SIG-M5 treated with dmso at 0.1 percent for 504 hours (cell line): ENCODE measurements around the gene HRK.

ENCODE experiments used
- DNase-seq: peaks from one replicate; lab custom pipeline; 2025; ENCODE audit not compliant: unreplicated experiment; lab: John Stamatoyannopoulos, UW

The HRK gene

GRCh38 chr12:116881325-116881876 lies at the start of gene HRK:
TSS of gene HRK (minus strand) at chr12:116881441. CDS start at chr12:116881307, 134 bp downstream.
- DNase-seq, result no peak

GRCh38 chr12:116929885-116930284 lies 48.6 kb upstream of the HRK start:
- no peak for DNase-seq

- DNase-seq, result no peak
Observed at GRCh38 chr12:116928504-116928903, 47.3 kb upstream of the HRK start.

- DNase-seq, result no peak
Observed at GRCh38 chr12:116927244-116927940, 46.2 kb upstream of the HRK start.

GRCh38 chr12:116926283-116927243 lies 45.3 kb upstream of the HRK start:
- no peak for DNase-seq

GRCh38 chr12:116924558-116925453 lies 43.6 kb upstream of the HRK start:
- DNase-seq, result no peak

GRCh38 chr12:116922194-116922897 lies 41.1 kb upstream of the HRK start:
- DNase-seq, result no peak

- DNase-seq, result no peak
Observed at GRCh38 chr12:116920939-116921338, 39.7 kb upstream of the HRK start.

- no peak for DNase-seq
Observed at GRCh38 chr12:116919706-116920485, 38.7 kb upstream of the HRK start.

- DNase-seq, result peak; percentile 21
Observed at GRCh38 chr12:116919247-116919661, 38.0 kb upstream of the HRK start.

- peak; percentile 26 for DNase-seq
Observed at GRCh38 chr12:116918464-116918863, 37.2 kb upstream of the HRK start.

GRCh38 chr12:116916714-116917114 lies 35.5 kb upstream of the HRK start:
- DNase-seq, result peak; percentile 72

GRCh38 chr12:116916122-116916521 lies 34.9 kb upstream of the HRK start:
- peak; percentile 56 for DNase-seq

GRCh38 chr12:116915326-116915725 lies 34.1 kb upstream of the HRK start:
- no peak for DNase-seq

GRCh38 chr12:116910645-116911451 lies 29.6 kb upstream of the HRK start, which contains the start of gene FBXW8:
TSS of gene FBXW8 (plus strand) at chr12:116910950. CDS start at chr12:116911038, 88 bp downstream.
- DNase-seq, result peak; percentile 67

- no peak for DNase-seq
Observed at GRCh38 chr12:116910280-116910644, 29.0 kb upstream of the HRK start.

GRCh38 chr12:116906285-116906684 lies 25.0 kb upstream of the HRK start:
- DNase-seq, result no peak

GRCh38 chr12:116903818-116904217 lies 22.6 kb upstream of the HRK start:
- DNase-seq, result no peak
